IMR-90 (cell line): ENCODE measurements around the gene TTLL12.

Experiments used
- BHLHE40 ChIP-seq: fragments of 150-350 bp; IDR thresholded peaks from 2 replicates; pipeline ENCODE4 v1.6.1; 2016; ENCODE audit warnings: mild to moderate bottlenecking, low read depth, low read length
- CEBPB ChIP-seq: IDR thresholded peaks from 2 replicates; pipeline ENCODE4 v1.6.1; 2012; ENCODE audit warnings: low read depth, low read length, improper control_type of control experiment
- FOS ChIP-seq: fragments of 150-350 bp; IDR thresholded peaks from 2 replicates; pipeline ENCODE4 v1.6.1; 2016; ENCODE audit warnings: low read depth, low read length
- TF ChIP-seq, protein P1 (sequence below): conservative IDR thresholded peaks from 2 replicates; pipeline ENCODE4 v1.5.1; 2012; ENCODE audit warnings: mild to moderate bottlenecking, low read depth, low read length, improper control_type of control experiment

DNA sequence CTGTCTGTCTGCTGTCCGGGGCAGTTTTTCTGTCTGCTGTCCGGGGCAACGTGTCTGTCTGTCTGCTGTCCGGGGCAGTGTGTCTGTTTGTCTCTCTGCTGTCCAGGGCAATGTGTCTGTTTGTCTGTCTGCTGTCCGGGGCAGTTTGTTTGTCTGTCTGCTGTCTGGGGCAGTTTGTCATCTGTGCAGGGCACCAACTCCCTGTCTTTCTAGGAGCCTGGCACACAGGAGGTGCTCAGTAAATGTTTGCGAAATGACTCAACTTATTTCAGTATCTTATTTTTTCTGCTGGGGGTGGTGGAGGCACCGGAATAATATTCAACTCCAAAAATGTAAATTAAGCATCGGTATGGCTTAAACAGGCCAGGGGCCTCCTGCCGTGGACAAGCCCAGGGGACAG lies 12.0 kb upstream of the TTLL12 start:
- TF ChIP-seq BHLHE40 (no peak), CEBPB (no peak), FOS (no peak)
- TF ChIP-seq, protein P1, sequence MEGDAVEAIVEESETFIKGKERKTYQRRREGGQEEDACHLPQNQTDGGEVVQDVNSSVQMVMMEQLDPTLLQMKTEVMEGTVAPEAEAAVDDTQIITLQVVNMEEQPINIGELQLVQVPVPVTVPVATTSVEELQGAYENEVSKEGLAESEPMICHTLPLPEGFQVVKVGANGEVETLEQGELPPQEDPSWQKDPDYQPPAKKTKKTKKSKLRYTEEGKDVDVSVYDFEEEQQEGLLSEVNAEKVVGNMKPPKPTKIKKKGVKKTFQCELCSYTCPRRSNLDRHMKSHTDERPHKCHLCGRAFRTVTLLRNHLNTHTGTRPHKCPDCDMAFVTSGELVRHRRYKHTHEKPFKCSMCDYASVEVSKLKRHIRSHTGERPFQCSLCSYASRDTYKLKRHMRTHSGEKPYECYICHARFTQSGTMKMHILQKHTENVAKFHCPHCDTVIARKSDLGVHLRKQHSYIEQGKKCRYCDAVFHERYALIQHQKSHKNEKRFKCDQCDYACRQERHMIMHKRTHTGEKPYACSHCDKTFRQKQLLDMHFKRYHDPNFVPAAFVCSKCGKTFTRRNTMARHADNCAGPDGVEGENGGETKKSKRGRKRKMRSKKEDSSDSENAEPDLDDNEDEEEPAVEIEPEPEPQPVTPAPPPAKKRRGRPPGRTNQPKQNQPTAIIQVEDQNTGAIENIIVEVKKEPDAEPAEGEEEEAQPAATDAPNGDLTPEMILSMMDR, result no peak
